ENCODE data around the gene RPL38. TPM values are rescaled to one million over a fixed set of nuclear protein-coding genes. Genes with fewer than 3 reads are reported as not detected.

RPL38 gene
- total RNA-seq, 2 donors from 2014 or later, result 1,542 to 1,684 TPM

- Mint-ChIP-seq H3K4me3 (no peak overlapping the region), H3K27ac (no peak overlapping the region), H3K4me1 (peaks cover 6% of the 10 kb centered on the region), H3K36me3 (ENCODE audit: low read depth) (peaks cover 10% of the 10 kb centered on the region), H3K27me3 (no peaks in the 10 kb centered on the region)
- no peak for ATAC-seq
- DNase-seq, result no peak
- H3K9me3 ChIP-seq (ENCODE audit: control insufficient read depth, low read length, poor library complexity, severe bottlenecking), result no peaks in the 10 kb centered on the region
Measured at GRCh38 chr17:74231928-74232907, 28.7 kb downstream of the RPL38 start.

GRCh38 chr17:74233937-74234336 is 30.5 kb downstream of the RPL38 start:
- H3K27ac Mint-ChIP-seq, result peak overlapping the region; percentile 60
- no peaks in the 10 kb centered on the region for H3K9me3 ChIP-seq (ENCODE audit: control insufficient read depth, low read length, poor library complexity, severe bottlenecking)
- peaks cover 4% of the 10 kb centered on the region for H3K36me3 Mint-ChIP-seq (ENCODE audit: low read depth)
- peaks cover 3% of the 10 kb centered on the region for H3K4me1 Mint-ChIP-seq
- H3K4me3 Mint-ChIP-seq, result no peak overlapping the region
- ATAC-seq (no peak), DNase-seq (no peak)
- H3K27me3 Mint-ChIP-seq, result no peaks in the 10 kb centered on the region

GRCh38 chr17:74234486-74234885 is 31.0 kb downstream of the RPL38 start:
- no peak for DNase-seq
- H3K27ac Mint-ChIP-seq, result peak overlapping the region; percentile 60
- no peaks in the 10 kb centered on the region for H3K27me3 Mint-ChIP-seq
- ATAC-seq, result no peak
- H3K9me3 ChIP-seq (ENCODE audit: control insufficient read depth, low read length, poor library complexity, severe bottlenecking), result no peaks in the 10 kb centered on the region
- peaks cover 3% of the 10 kb centered on the region for H3K4me1 Mint-ChIP-seq
- peaks cover 4% of the 10 kb centered on the region for H3K36me3 Mint-ChIP-seq (ENCODE audit: low read depth)
- H3K4me3 Mint-ChIP-seq, result no peak overlapping the region

- ATAC-seq, result peak; percentile 39
- H3K4me1 Mint-ChIP-seq, result peaks cover 3% of the 10 kb centered on the region
- peak overlapping the region; percentile 21 for H3K27ac Mint-ChIP-seq
- peaks cover 6% of the 10 kb centered on the region for H3K36me3 Mint-ChIP-seq (ENCODE audit: low read depth)
- no peaks in the 10 kb centered on the region for H3K27me3 Mint-ChIP-seq
- H3K4me3 Mint-ChIP-seq, result peak overlapping the region; percentile 71
- H3K9me3 ChIP-seq (ENCODE audit: control insufficient read depth, low read length, poor library complexity, severe bottlenecking), result no peaks in the 10 kb centered on the region
- DNase-seq, result no peak
Measured at GRCh38 chr17:74235040-74235581, 31.6 kb downstream of the RPL38 start.

GRCh38 chr17:74235911-74236371 is 32.5 kb downstream of the RPL38 start:
- Mint-ChIP-seq H3K27ac (no peak overlapping the region), H3K36me3 (ENCODE audit: low read depth) (peaks cover 6% of the 10 kb centered on the region), H3K4me3 (no peak overlapping the region), H3K4me1 (peaks cover 3% of the 10 kb centered on the region), H3K27me3 (no peaks in the 10 kb centered on the region)
- no peak for ATAC-seq
- DNase-seq, result no peak
- H3K9me3 ChIP-seq (ENCODE audit: control insufficient read depth, low read length, poor library complexity, severe bottlenecking), result no peaks in the 10 kb centered on the region

GRCh38 chr17:74237321-74237720 is 33.8 kb downstream of the RPL38 start:
- no peak for ATAC-seq
- Mint-ChIP-seq H3K27me3 (no peaks in the 10 kb centered on the region), H3K4me1 (peaks cover 6% of the 10 kb centered on the region), H3K4me3 (no peak overlapping the region), H3K27ac (no peak overlapping the region), H3K36me3 (ENCODE audit: low read depth) (peaks cover 6% of the 10 kb centered on the region)
- H3K9me3 ChIP-seq (ENCODE audit: control insufficient read depth, low read length, poor library complexity, severe bottlenecking), result no peaks in the 10 kb centered on the region
- no peak for DNase-seq

GRCh38 chr17:74239172-74239571 is 35.7 kb downstream of the RPL38 start:
- Mint-ChIP-seq H3K4me3 (no peak overlapping the region), H3K36me3 (ENCODE audit: low read depth) (peaks cover 3% of the 10 kb centered on the region), H3K27me3 (no peaks in the 10 kb centered on the region), H3K4me1 (peaks cover 3% of the 10 kb centered on the region), H3K27ac (no peak overlapping the region)
- H3K9me3 ChIP-seq (ENCODE audit: control insufficient read depth, low read length, poor library complexity, severe bottlenecking), result no peaks in the 10 kb centered on the region
- ATAC-seq (no peak), DNase-seq (no peak)

GRCh38 chr17:74240618-74241205 is 37.2 kb downstream of the RPL38 start:
- ATAC-seq (no peak), DNase-seq (no peak)
- H3K27me3 Mint-ChIP-seq, result no peaks in the 10 kb centered on the region
- no peak overlapping the region for H3K4me3 Mint-ChIP-seq
- no peaks in the 10 kb centered on the region for H3K9me3 ChIP-seq (ENCODE audit: control insufficient read depth, low read length, poor library complexity, severe bottlenecking)
- no peak overlapping the region for H3K27ac Mint-ChIP-seq
- H3K4me1 Mint-ChIP-seq, result peaks cover 3% of the 10 kb centered on the region
- H3K36me3 Mint-ChIP-seq (ENCODE audit: low read depth), result peaks cover 3% of the 10 kb centered on the region

GRCh38 chr17:74241431-74241830 is 38.0 kb downstream of the RPL38 start:
- H3K4me1 Mint-ChIP-seq, result peaks cover 3% of the 10 kb centered on the region
- DNase-seq (no peak), ATAC-seq (no peak)
- H3K36me3 Mint-ChIP-seq (ENCODE audit: low read depth), result peaks cover 3% of the 10 kb centered on the region
- no peaks in the 10 kb centered on the region for H3K9me3 ChIP-seq (ENCODE audit: control insufficient read depth, low read length, poor library complexity, severe bottlenecking)
- no peak overlapping the region for H3K27ac Mint-ChIP-seq
- no peak overlapping the region for H3K4me3 Mint-ChIP-seq
- H3K27me3 Mint-ChIP-seq, result no peaks in the 10 kb centered on the region

- DNase-seq (no peak), ATAC-seq (no peak)
- Mint-ChIP-seq H3K4me3 (no peak overlapping the region), H3K36me3 (ENCODE audit: low read depth) (peaks cover 3% of the 10 kb centered on the region), H3K4me1 (peaks cover 5% of the 10 kb centered on the region), H3K27me3 (no peaks in the 10 kb centered on the region), H3K27ac (no peak overlapping the region)
- no peaks in the 10 kb centered on the region for H3K9me3 ChIP-seq (ENCODE audit: control insufficient read depth, low read length, poor library complexity, severe bottlenecking)
Measured at GRCh38 chr17:74241847-74242246, 38.4 kb downstream of the RPL38 start.

GRCh38 chr17:74243013-74243755 is 39.7 kb downstream of the RPL38 start:
- H3K36me3 Mint-ChIP-seq (ENCODE audit: low read depth), result peaks cover 3% of the 10 kb centered on the region
- DNase-seq (no peak), ATAC-seq (no peak)
- H3K27me3 Mint-ChIP-seq, result no peaks in the 10 kb centered on the region
- H3K27ac Mint-ChIP-seq, result no peak overlapping the region
- no peaks in the 10 kb centered on the region for H3K9me3 ChIP-seq (ENCODE audit: control insufficient read depth, low read length, poor library complexity, severe bottlenecking)
- H3K4me1 Mint-ChIP-seq, result peaks cover 5% of the 10 kb centered on the region
- H3K4me3 Mint-ChIP-seq, result no peak overlapping the region

- Mint-ChIP-seq H3K4me1 (peaks cover 5% of the 10 kb centered on the region), H3K27ac (no peak overlapping the region), H3K27me3 (no peaks in the 10 kb centered on the region), H3K4me3 (no peak overlapping the region), H3K36me3 (ENCODE audit: low read depth) (peaks cover 3% of the 10 kb centered on the region)
- DNase-seq (no peak), ATAC-seq (no peak)
- no peaks in the 10 kb centered on the region for H3K9me3 ChIP-seq (ENCODE audit: control insufficient read depth, low read length, poor library complexity, severe bottlenecking)
Measured at GRCh38 chr17:74244128-74244527, 40.6 kb downstream of the RPL38 start.

- H3K9me3 ChIP-seq (ENCODE audit: control insufficient read depth, low read length, poor library complexity, severe bottlenecking), result no peaks in the 10 kb centered on the region
- no peak overlapping the region for H3K4me3 Mint-ChIP-seq
- DNase-seq, result no peak
- no peaks in the 10 kb centered on the region for H3K27me3 Mint-ChIP-seq
- peaks cover 5% of the 10 kb centered on the region for H3K4me1 Mint-ChIP-seq
- H3K36me3 Mint-ChIP-seq (ENCODE audit: low read depth), result peaks cover 2% of the 10 kb centered on the region
- no peak for ATAC-seq
- H3K27ac Mint-ChIP-seq, result no peak overlapping the region
Measured at GRCh38 chr17:74244548-74244947, 41.1 kb downstream of the RPL38 start.

Measured in T-helper 17 cell (primary cell).